Activated T-helper 1 cell treated with Interleukin-2 at 50 U/mL for 16 hours (primary cell): ENCODE data around the gene EP400.

ENCODE experiments used
- DNase-seq: peaks from one replicate; pipeline ENCODE4 v3.0.0-alpha.2; 2020; ENCODE audit warnings: low read depth

The EP400 gene

GRCh38 chr12:131912518-131913274, 37.0 kb upstream of the EP400 start:
- DNase-seq = no peak

DNA sequence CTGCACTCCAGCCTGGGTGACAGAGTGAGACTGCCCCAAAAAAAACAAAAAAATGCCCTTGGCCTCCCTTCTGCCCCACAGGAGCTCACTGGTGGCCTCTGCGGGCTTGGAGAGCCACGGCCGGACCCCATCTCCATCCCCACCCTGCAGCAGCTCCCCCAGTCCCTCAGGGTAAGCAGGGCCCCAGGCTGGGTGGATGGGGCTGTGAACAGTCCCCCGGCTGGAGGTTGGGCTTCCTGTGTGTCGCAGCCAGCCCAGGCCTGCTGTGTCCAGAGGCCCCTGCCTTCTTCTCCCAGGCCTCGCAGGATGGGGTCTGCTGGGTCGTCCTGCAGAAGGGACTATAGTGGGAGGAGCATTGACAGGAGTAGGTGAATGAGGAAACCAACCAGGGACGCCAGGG, 36.1 kb upstream of the EP400 start:
- no peak for DNase-seq

DNA sequence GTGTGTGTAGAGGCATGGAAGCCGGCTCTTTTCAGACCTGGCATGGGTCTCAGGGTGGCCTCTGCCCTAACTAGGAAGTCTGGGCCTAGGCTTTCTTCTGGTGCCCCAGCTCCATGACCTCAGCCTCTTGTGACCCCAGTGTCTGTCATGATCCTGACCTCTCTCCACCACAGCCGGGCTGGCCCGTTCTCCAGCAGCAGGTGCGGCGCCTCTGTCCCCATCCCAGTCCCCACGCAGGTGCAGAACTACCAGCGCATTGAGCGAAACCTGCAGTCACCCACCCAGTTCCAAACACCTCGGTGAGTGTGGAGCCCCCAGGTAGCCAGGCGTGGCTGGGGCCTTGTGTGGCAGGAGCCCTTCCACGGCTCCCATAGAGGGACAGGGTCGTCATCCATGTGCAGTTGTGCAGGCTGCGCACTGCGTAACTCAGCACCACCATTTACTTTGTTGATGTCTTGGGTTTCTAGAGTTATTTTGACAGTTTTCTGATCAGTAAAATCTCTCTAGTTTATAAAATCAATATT, 35.5 kb upstream of the EP400 start:
- no peak for DNase-seq

GRCh38 chr12:131915000-131915689, 34.6 kb upstream of the EP400 start:
- DNase-seq = no peak

DNA sequence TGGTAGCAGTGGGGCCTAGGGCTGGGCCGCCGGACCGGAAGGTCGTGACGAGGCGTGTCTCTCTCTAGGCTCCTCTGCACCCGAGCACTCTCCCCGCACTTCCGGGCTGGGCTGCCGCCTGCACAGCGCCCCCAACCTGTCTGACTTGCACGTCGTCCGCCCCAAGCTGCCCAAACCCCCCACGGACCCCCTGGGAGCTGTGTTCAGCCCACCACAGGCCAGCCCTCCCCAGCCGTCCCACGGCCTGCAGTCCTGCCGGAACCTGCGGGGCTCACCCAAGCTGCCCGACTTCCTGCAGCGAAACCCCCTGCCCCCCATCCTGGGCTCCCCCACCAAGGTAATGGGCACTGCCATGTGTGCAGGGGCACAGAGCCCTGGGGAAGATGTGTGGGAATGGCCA, 33.9 kb upstream of the EP400 start:
- DNase-seq = no peak

GRCh38 chr12:131916306-131917138, 33.2 kb upstream of the EP400 start:
- no peak for DNase-seq

GRCh38 chr12:131917139-131917710, 32.5 kb upstream of the EP400 start:
- DNase-seq = no peak

- no peak for DNase-seq
These were observed 31.9 kb upstream of the EP400 start for GRCh38 chr12:131917711-131918306.

- no peak for DNase-seq
These were observed 31.3 kb upstream of the EP400 start for GRCh38 chr12:131918311-131919050.

DNA sequence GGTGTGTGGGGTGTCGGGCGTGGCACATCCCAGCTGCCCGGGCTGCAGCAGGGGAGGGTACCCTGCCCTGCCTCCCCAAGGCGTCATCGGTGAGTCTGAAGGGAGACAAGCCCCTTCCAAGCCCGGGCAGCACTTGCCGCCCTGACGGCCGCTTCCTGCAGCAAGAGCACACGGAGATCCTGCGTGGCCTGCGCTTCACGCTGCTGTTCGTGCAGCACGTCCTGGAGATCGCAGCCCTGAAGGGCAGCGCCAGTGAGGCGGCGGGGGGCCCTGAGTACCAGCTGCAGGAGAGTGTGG, 30.7 kb upstream of the EP400 start:
- DNase-seq = no peak

GRCh38 chr12:131919366-131920156, 30.2 kb upstream of the EP400 start:
- no peak for DNase-seq

GRCh38 chr12:131920157-131920508, 29.6 kb upstream of the EP400 start:
- DNase-seq = no peak

- no peak for DNase-seq
These were observed 28.6 kb upstream of the EP400 start for GRCh38 chr12:131920902-131921840.

DNA sequence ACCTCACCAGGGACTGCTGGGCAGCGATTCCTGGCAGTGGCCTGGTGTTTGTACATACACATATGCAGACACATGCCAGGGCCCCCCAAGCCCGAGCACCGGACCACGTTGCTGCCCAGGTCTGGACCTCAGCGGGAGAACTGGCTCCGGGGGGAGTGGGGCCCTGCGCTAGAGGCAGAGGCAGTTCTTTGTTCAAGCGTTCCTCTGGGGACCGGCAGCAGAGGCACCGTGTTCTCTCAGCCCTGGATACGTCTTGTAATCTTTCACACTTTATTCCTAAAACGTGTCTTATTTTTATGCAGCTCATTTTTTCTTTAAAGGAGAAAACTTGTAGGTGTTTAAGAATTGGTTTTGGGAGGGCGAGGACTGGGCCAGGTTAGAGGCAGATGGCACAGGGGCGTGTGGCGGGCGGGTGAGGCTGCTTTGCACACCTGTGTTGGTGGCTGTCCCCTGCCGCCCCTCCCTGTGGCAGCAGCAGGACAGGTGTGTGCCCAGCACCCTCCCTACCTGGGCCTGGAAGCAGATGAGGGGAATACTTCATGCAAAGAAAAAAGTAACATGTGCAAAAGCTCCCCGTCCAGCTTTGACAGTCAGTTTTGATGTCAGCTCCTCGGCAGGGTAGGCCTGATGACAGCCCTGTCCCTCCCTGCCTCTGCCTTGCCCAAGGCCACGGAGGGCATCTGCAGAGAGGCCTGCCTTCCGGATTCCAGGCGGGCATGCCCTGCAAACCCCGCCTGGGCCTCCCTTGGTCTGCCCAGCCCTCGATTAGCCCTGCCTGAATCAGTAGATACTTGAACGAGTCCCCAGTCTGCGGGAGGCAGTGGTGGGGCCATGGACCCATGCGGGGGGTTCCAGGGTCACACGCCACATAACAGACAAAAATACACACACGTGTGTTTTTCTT, 27.6 kb upstream of the EP400 start:
- no peak for DNase-seq

GRCh38 chr12:131922772-131923171, 27.0 kb upstream of the EP400 start:
- DNase-seq = no peak

DNA sequence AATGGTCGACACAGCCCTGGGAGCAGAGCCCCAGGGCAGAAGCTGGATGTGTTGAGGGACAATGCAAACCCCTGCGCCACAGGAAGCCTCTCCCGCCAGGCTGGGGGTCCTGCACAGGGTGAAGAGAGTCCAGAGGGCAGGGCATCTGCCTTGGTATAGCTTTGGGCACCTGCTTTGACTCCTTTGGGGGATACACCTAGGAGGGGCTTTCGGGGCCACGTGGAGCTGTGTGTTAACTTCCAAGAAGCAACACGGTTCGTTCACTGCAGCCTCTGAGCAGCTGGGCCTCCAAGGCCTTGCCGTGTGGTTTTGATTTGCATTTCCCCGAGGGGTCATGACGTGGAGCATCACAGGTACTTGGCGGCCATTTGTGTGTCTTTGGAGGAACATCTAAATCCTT, 26.5 kb upstream of the EP400 start:
- DNase-seq = no peak

GRCh38 chr12:131927110-131928079, 22.3 kb upstream of the EP400 start:
- DNase-seq = no peak
